HUES64 (cell line): ENCODE data around the gene GRIA1.

Experiments used
- H3K27ac ChIP-seq: 2 replicates; pipeline ENCODE4 v1.7.0; 2013; ENCODE audit warnings: low read depth, low read length, inconsistent platforms
- H3K27me3 ChIP-seq: 2 replicates; pipeline ENCODE4 v1.6.1; 2013; ENCODE audit warnings: mild to moderate bottlenecking, low read length; ENCODE audit not compliant: insufficient read depth
- H3K36me3 ChIP-seq: 2 replicates; pipeline ENCODE4 v1.6.1; 2013; ENCODE audit warnings: mild to moderate bottlenecking, low read length; ENCODE audit not compliant: insufficient read depth
- H3K4me1 ChIP-seq: 2 replicates; pipeline ENCODE4 v1.6.1; 2013; ENCODE audit warnings: mild to moderate bottlenecking, low read length, moderate library complexity; ENCODE audit not compliant: insufficient read depth
- H3K4me3 ChIP-seq: 2 replicates; pipeline ENCODE4 v1.5.1; 2013; ENCODE audit warnings: mild to moderate bottlenecking, low read length, moderate library complexity
- H3K9ac ChIP-seq: 2 replicates; pipeline ENCODE4 v1.6.1; 2013; ENCODE audit warnings: mild to moderate bottlenecking, low read depth, low read length
- H3K9me3 ChIP-seq: 2 replicates; pipeline ENCODE4 v1.6.1; 2013; ENCODE audit warnings: low read depth, low read length; ENCODE audit not compliant: insufficient read depth
- WGBS: fragments of 150-250, 120-280 bp; methylation state at CpG from one replicate; pipeline ENCODE4 v1.1.7; 2013; ENCODE audit warnings: missing lambda C conversion rate; 5-methylcytosine and 5-hydroxymethylcytosine counted together

GRIA1 gene

GRCh38 chr5:153613144-153613543, 122.7 kb downstream of the GRIA1 start:
- Histone ChIP-seq H3K9me3 (no peaks in the 10 kb centered on the region), H3K4me1 (no peaks in the 10 kb centered on the region), H3K4me3 (no peak overlapping the region), H3K9ac (no peak overlapping the region), H3K27me3 (no peaks in the 10 kb centered on the region), H3K27ac (no peak overlapping the region), H3K36me3 (no peaks in the 10 kb centered on the region)
- WGBS = 94% methylated on average over 2 of the region's 2 CpGs

- H3K4me1 ChIP-seq = no peaks in the 10 kb centered on the region; the same call in 1 of the 2 replicates
- no peak overlapping the region for H3K9ac ChIP-seq
- H3K4me3 ChIP-seq = no peak overlapping the region
- no peaks in the 10 kb centered on the region for H3K9me3 ChIP-seq
- no peak overlapping the region for H3K27ac ChIP-seq
- 94% methylated on average over 8 of the region's 8 CpGs for WGBS
- H3K27me3 ChIP-seq = no peaks in the 10 kb centered on the region
- H3K36me3 ChIP-seq = no peaks in the 10 kb centered on the region
Observed at GRCh38 chr5:153613672-153614071, 123.2 kb downstream of the GRIA1 start.

GRCh38 chr5:153617190-153617589, 126.7 kb downstream of the GRIA1 start:
- Histone ChIP-seq H3K4me1 (no peaks in the 10 kb centered on the region; the same call in 1 of the 2 replicates), H3K4me3 (no peak overlapping the region), H3K27me3 (no peaks in the 10 kb centered on the region), H3K9ac (no peak overlapping the region), H3K36me3 (no peaks in the 10 kb centered on the region), H3K9me3 (no peaks in the 10 kb centered on the region), H3K27ac (no peak overlapping the region)
- WGBS = 92% methylated on average over 4 of the region's 4 CpGs

DNA sequence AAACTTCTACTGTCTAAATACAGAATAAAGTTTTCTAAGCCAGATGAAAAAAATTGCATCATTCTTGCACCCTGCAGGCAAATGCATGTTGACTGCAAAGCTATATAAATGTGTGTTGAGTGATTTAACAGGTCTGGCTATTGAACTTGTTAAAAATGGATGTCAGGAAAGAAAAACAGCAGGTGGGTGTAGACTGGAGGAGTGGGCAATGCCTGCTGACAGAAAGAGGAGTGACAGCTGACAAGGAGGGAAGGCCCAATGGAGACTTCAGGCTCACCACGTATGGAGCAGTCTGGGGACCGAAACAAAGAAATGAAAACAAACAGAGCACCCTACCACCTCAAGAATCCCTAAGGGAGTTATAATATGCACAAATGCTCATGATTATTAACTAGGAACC, 127.8 kb downstream of the GRIA1 start:
- no peaks in the 10 kb centered on the region for H3K9me3 ChIP-seq
- H3K9ac ChIP-seq = no peak overlapping the region
- H3K36me3 ChIP-seq = no peaks in the 10 kb centered on the region
- H3K27ac ChIP-seq = no peak overlapping the region
- H3K27me3 ChIP-seq = no peaks in the 10 kb centered on the region
- no peaks in the 10 kb centered on the region; the same call in 1 of the 2 replicates for H3K4me1 ChIP-seq
- WGBS = 76% methylated on average over 2 of the region's 2 CpGs
- H3K4me3 ChIP-seq = no peak overlapping the region

GRCh38 chr5:153618867-153619266, 128.4 kb downstream of the GRIA1 start:
- no peaks in the 10 kb centered on the region for H3K9me3 ChIP-seq
- no peak overlapping the region for H3K9ac ChIP-seq
- no peaks in the 10 kb centered on the region; the same call in 1 of the 2 replicates for H3K4me1 ChIP-seq
- H3K27ac ChIP-seq = no peak overlapping the region
- H3K4me3 ChIP-seq = no peak overlapping the region
- no peaks in the 10 kb centered on the region for H3K36me3 ChIP-seq
- H3K27me3 ChIP-seq = no peaks in the 10 kb centered on the region

- no peak overlapping the region for H3K9ac ChIP-seq
- H3K27ac ChIP-seq = no peak overlapping the region
- H3K4me1 ChIP-seq = no peaks in the 10 kb centered on the region; the same call in 1 of the 2 replicates
- H3K9me3 ChIP-seq = no peaks in the 10 kb centered on the region
- H3K4me3 ChIP-seq = no peak overlapping the region
- WGBS = no CpG with 5 or more reads among the region's 1 CpG
- no peaks in the 10 kb centered on the region for H3K27me3 ChIP-seq
- no peaks in the 10 kb centered on the region for H3K36me3 ChIP-seq
Observed at GRCh38 chr5:153619771-153620170, 129.3 kb downstream of the GRIA1 start.

- H3K4me3 ChIP-seq = no peak overlapping the region
- 96% methylated on average over 3 of the region's 3 CpGs for WGBS
- H3K9ac ChIP-seq = no peak overlapping the region
- no peaks in the 10 kb centered on the region for H3K27me3 ChIP-seq
- no peaks in the 10 kb centered on the region for H3K36me3 ChIP-seq
- H3K27ac ChIP-seq = no peak overlapping the region
- H3K4me1 ChIP-seq = peaks cover 3% of the 10 kb centered on the region; the same call in 1 of the 2 replicates
- H3K9me3 ChIP-seq = no peaks in the 10 kb centered on the region
Observed at GRCh38 chr5:153623124-153623523, 132.7 kb downstream of the GRIA1 start.

- Histone ChIP-seq H3K36me3 (no peaks in the 10 kb centered on the region), H3K4me1 (peaks cover 11% of the 10 kb centered on the region; the same call in 1 of the 2 replicates), H3K9me3 (no peaks in the 10 kb centered on the region), H3K4me3 (no peak overlapping the region), H3K9ac (no peak overlapping the region), H3K27ac (no peak overlapping the region), H3K27me3 (no peaks in the 10 kb centered on the region)
- 90% methylated on average over 3 of the region's 5 CpGs for WGBS
Observed at GRCh38 chr5:153623751-153624450, 133.4 kb downstream of the GRIA1 start.

DNA sequence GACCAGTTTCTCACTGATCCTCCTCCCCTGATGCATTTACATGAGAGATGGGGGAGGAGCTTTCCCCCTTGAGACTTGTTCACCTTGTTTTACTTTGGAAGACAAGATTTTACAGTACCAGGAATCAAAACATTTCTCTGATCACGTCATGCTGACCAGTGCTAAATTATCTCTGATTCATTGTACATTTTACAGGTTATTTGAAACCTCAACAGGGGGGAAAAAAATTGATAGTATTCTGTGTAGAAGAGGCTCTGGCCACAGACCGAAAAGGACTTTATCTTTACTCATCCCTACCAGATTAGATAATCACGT, 133.9 kb downstream of the GRIA1 start:
- 93% methylated on average over 3 of the region's 3 CpGs for WGBS
- no peak overlapping the region for H3K27ac ChIP-seq
- H3K27me3 ChIP-seq = no peaks in the 10 kb centered on the region
- H3K4me3 ChIP-seq = no peak overlapping the region
- H3K9ac ChIP-seq = no peak overlapping the region
- no peaks in the 10 kb centered on the region for H3K36me3 ChIP-seq
- peaks cover 14% of the 10 kb centered on the region; the same call in 1 of the 2 replicates for H3K4me1 ChIP-seq
- no peaks in the 10 kb centered on the region for H3K9me3 ChIP-seq

GRCh38 chr5:153625826-153626354, 135.4 kb downstream of the GRIA1 start:
- Histone ChIP-seq H3K4me3 (no peak overlapping the region), H3K27ac (no peak overlapping the region), H3K9me3 (no peaks in the 10 kb centered on the region), H3K4me1 (peaks cover 18% of the 10 kb centered on the region; the same call in 1 of the 2 replicates), H3K36me3 (no peaks in the 10 kb centered on the region), H3K9ac (no peak overlapping the region), H3K27me3 (no peaks in the 10 kb centered on the region)
- 95% methylated on average over 7 of the region's 7 CpGs for WGBS

GRCh38 chr5:153626836-153627235, 136.4 kb downstream of the GRIA1 start:
- H3K4me1 ChIP-seq = peaks cover 18% of the 10 kb centered on the region; the same call in 1 of the 2 replicates
- no peaks in the 10 kb centered on the region for H3K36me3 ChIP-seq
- no peaks in the 10 kb centered on the region for H3K9me3 ChIP-seq
- H3K27ac ChIP-seq = no peak overlapping the region
- no peak overlapping the region for H3K9ac ChIP-seq
- no peak overlapping the region for H3K4me3 ChIP-seq
- H3K27me3 ChIP-seq = no peaks in the 10 kb centered on the region
- WGBS = 84% methylated on average over 2 of the region's 2 CpGs
